Measurements from ENCODE around the gene DAGLA. TPM values are rescaled to one million over a fixed set of nuclear protein-coding genes. Genes with fewer than 3 reads are reported as not detected.

DAGLA gene
- total RNA-seq, 3 donors from 2014 or later: 7.2 to 12.0 (median 11.9) TPM

- ATAC-seq (no peak), DNase-seq (peak in 1 of 3 donors; percentile 31)
- no peak for TF ChIP-seq CTCF (IDR thresholded peaks at IDR 0.05)
- Histone ChIP-seq H3K36me3 (ENCODE audit: low read depth) (no peaks in the 10 kb centered on the region), H3K9me3 (no peaks in the 10 kb centered on the region), H3K4me3 (no peak overlapping the region), H3K4me1 (ENCODE audit: low read depth) (no peaks in the 10 kb centered on the region)
- intact Hi-C loops (cut with DNase I, micrococcal nuclease): no loop called here
Measured at GRCh38 chr11:61783717-61784505, 103.7 kb downstream of the DAGLA start.

- no peak for DNase-seq
- Histone ChIP-seq H3K36me3 (ENCODE audit: low read depth) (no peaks in the 10 kb centered on the region), H3K9me3 (no peaks in the 10 kb centered on the region), H3K4me3 (no peak overlapping the region), H3K4me1 (ENCODE audit: low read depth) (no peaks in the 10 kb centered on the region)
- intact Hi-C loops (cut with DNase I, micrococcal nuclease): no loop called here
- ATAC-seq: no peak
- no peak for TF ChIP-seq CTCF (IDR thresholded peaks at IDR 0.05)
Measured at GRCh38 chr11:61784506-61784805, 104.3 kb downstream of the DAGLA start.

GRCh38 chr11:61785837-61786402, 105.7 kb downstream of the DAGLA start:
- Histone ChIP-seq H3K36me3 (ENCODE audit: low read depth) (no peaks in the 10 kb centered on the region), H3K4me1 (ENCODE audit: low read depth) (no peaks in the 10 kb centered on the region), H3K9me3 (no peaks in the 10 kb centered on the region), H3K4me3 (no peak overlapping the region)
- no peak for ATAC-seq
- intact Hi-C loops (cut with DNase I, micrococcal nuclease): no loop called here
- TF ChIP-seq CTCF (IDR thresholded peaks at IDR 0.05): no peak
- DNase-seq: no peak

- H3K4me3 ChIP-seq: no peak overlapping the region
- intact Hi-C loops (cut with DNase I, micrococcal nuclease): no loop called here
- no peaks in the 10 kb centered on the region for H3K36me3 ChIP-seq (ENCODE audit: low read depth)
- DNase-seq: peak in 2 of 3 donors; percentile 17 to 65
- ATAC-seq: no peak
- no peaks in the 10 kb centered on the region for H3K9me3 ChIP-seq
- TF ChIP-seq CTCF (IDR thresholded peaks at IDR 0.05): peak; percentile 18
- peaks cover 8% of the 10 kb centered on the region for H3K4me1 ChIP-seq (ENCODE audit: low read depth)
Measured at GRCh38 chr11:61787928-61788491, 107.8 kb downstream of the DAGLA start.

- Histone ChIP-seq H3K9me3 (no peaks in the 10 kb centered on the region), H3K4me3 (peak overlapping the region; percentile 83), H3K36me3 (ENCODE audit: low read depth) (no peaks in the 10 kb centered on the region), H3K4me1 (ENCODE audit: low read depth) (peaks cover 20% of the 10 kb centered on the region)
- TF ChIP-seq CTCF (IDR thresholded peaks at IDR 0.05): no peak
- DNase-seq (peak in 2 of 3 donors; percentile 64 to 78), ATAC-seq (peak; percentile 66)
- intact Hi-C loops (cut with DNase I, micrococcal nuclease): no loop called here
Measured at GRCh38 chr11:61791737-61792309, 111.6 kb downstream of the DAGLA start.
